K562 (cell line): ENCODE measurements around the gene NEU1. TPM values are rescaled to one million over a fixed set of nuclear protein-coding genes. Genes with fewer than 3 reads are reported as not detected.

Source experiments
- ASH1L ChIP-seq: fragments of 450-650 bp; IDR thresholded peaks from 2 replicates; pipeline ENCODE4 v1.6.1; 2018; ENCODE audit warnings: borderline replicate concordance, mild to moderate bottlenecking, low read depth; ENCODE audit not compliant: partially characterized antibody
- BACH1 ChIP-seq: fragments of 200-800 bp; sonication (Bioruptor generic); IDR thresholded peaks from 2 replicates; pipeline ENCODE4 v1.6.1; 2016; ENCODE audit warnings: missing genetic modification characterization, missing compliant biosample characterization
- BDP1 ChIP-seq: IDR thresholded peaks from 3 replicates; pipeline ENCODE4 v1.6.1; 2011; ENCODE audit not compliant: insufficient read length, insufficient read depth
- BRD9 ChIP-seq: fragments of 450-650 bp; IDR thresholded peaks from 2 replicates; pipeline ENCODE4 v1.6.1; 2018; ENCODE audit warnings: low read depth; ENCODE audit not compliant: partially characterized antibody
- CREM ChIP-seq: IDR thresholded peaks from 2 replicates; pipeline ENCODE4 v1.6.1; 2014; ENCODE audit warnings: antibody characterized with exemption, low read depth
- DACH1 ChIP-seq: fragments of 450-650 bp; IDR thresholded peaks from 2 replicates; pipeline ENCODE4 v1.6.1; 2018; ENCODE audit not compliant: partially characterized antibody
- E2F3 ChIP-seq: fragments of 250-450 bp; sonication (Bioruptor Pico); IDR thresholded peaks from 2 replicates; pipeline ENCODE4 v1.4.0; 2020; ENCODE audit warnings: mild to moderate bottlenecking
- EGR1 ChIP-seq: fragments of 450-650 bp; conservative IDR thresholded peaks from 2 replicates; pipeline ENCODE4 v1.6.1; 2017; ENCODE audit warnings: mild to moderate bottlenecking
- HEY1 ChIP-seq: fragments of 250-450 bp; sonication (Bioruptor Pico); IDR thresholded peaks from 2 replicates; pipeline ENCODE4 v1.5.0; 2020; ENCODE audit warnings: mild to moderate bottlenecking, moderate library complexity, borderline replicate concordance
- KDM5B ChIP-seq: fragments of 200-600 bp; sonication (generic); IDR thresholded peaks from 2 replicates; pipeline ENCODE4 v1.6.1; 2012; ENCODE audit warnings: low read depth, mild to moderate bottlenecking, moderate library complexity, low read length, control low read depth, inconsistent platforms; ENCODE audit not compliant: insufficient replicate concordance
- KLF13 ChIP-seq: fragments of 450-650 bp; IDR thresholded peaks from 2 replicates; pipeline ENCODE4 v1.6.1; 2016; ENCODE audit warnings: missing genetic modification characterization, low read depth, mild to moderate bottlenecking, missing compliant biosample characterization, moderate library complexity, borderline replicate concordance
- KLF16 ChIP-seq: IDR thresholded peaks from 2 replicates; pipeline ENCODE4 v1.6.1; 2016; ENCODE audit warnings: antibody characterized with exemption
- LCOR ChIP-seq: sonication (generic); formaldehyde crosslinking; IDR thresholded peaks from 2 replicates; pipeline ENCODE4 v1.8.0; 2022; ENCODE audit warnings: mild to moderate bottlenecking, missing genetic modification reagents
- LEF1 ChIP-seq: fragments of 450-650 bp; IDR thresholded peaks from 2 replicates; pipeline ENCODE4 v1.6.1; 2016; ENCODE audit warnings: mild to moderate bottlenecking
- MTF1 ChIP-seq: fragments of 250-450 bp; sonication (Bioruptor Pico); IDR thresholded peaks from 2 replicates; pipeline ENCODE4 v1.9.0; 2021; ENCODE audit warnings: moderate library complexity, mild to moderate bottlenecking, inconsistent platforms, borderline replicate concordance
- NR1H2 ChIP-seq: sonication (generic); formaldehyde crosslinking; IDR thresholded peaks from 2 replicates; pipeline ENCODE4 v1.4.0; 2020; ENCODE audit warnings: mild to moderate bottlenecking, missing genetic modification reagents
- OTX1 ChIP-seq: fragments of 450-650 bp; formaldehyde crosslinking; IDR thresholded peaks from 2 replicates; pipeline ENCODE4 v1.4.0; 2022; ENCODE audit warnings: mild to moderate bottlenecking
- PTRF ChIP-seq: fragments of 450-650 bp; IDR thresholded peaks from 2 replicates; pipeline ENCODE4 v1.6.1; 2016; ENCODE audit warnings: mild to moderate bottlenecking, missing genetic modification characterization, missing compliant biosample characterization
- RBM39 ChIP-seq: fragments of 200-400 bp; formaldehyde crosslinking; optimal IDR thresholded peaks from 2 replicates; pipeline ENCODE3; 2018; ENCODE audit warnings: low read depth, low read length
- SMARCE1 ChIP-seq: fragments of 450-650 bp; IDR thresholded peaks from 2 replicates; pipeline ENCODE4 v1.7.1; 2016; ENCODE audit warnings: mild to moderate bottlenecking
- ZBTB17 ChIP-seq: fragments of 450-650 bp; formaldehyde crosslinking; IDR thresholded peaks from 2 replicates; pipeline ENCODE4 v1.4.0; 2020; ENCODE audit warnings: mild to moderate bottlenecking
- ZC3H11A ChIP-seq: IDR thresholded peaks from 2 replicates; pipeline ENCODE4 v1.6.1; 2012; ENCODE audit warnings: low read depth, low read length, improper control_type of control experiment
- ZKSCAN1 ChIP-seq: fragments of 150-350 bp; IDR thresholded peaks from 2 replicates; pipeline ENCODE4 v1.6.1; 2016; ENCODE audit warnings: low read depth, low read length
- ZKSCAN3 ChIP-seq: fragments of 250-450 bp; sonication (Bioruptor Pico); IDR thresholded peaks from 2 replicates; pipeline ENCODE4 v1.4.0; 2020
- polyA plus RNA-seq, 8 experiments: library from polyadenylated mRNA; depleted of rRNA in 4 of 8; stranded (reverse) in 5 of 8; unstranded in 3 of 8; fragments of >200 nt; fragmentation: Nextera tagmentation in 2 of 8; fragmentation: Illumina TruSeq in 1 of 8; extraction: Ambion mirVana in 2 of 8; extraction: Trizol in 1 of 8; gene quantifications; 2 replicates each; pipeline versions ENCODE4 v1.2.1 to v1.2.3, GENCODE V29; 2011 to 2014; ENCODE audit warnings: inconsistent platforms in 1 of 8, missing spikeins in 1 of 8
- total RNA-seq, 7 experiments: library from RNA; depleted of rRNA in 6 of 7; stranded (reverse); fragments of >200 nt in 6 of 7; fragmentation: Illumina TruSeq in 2 of 7; extraction: Trizol in 2 of 7; gene quantifications; 2 replicates each; pipeline versions ENCODE4 v1.2.1 to v1.2.3, GENCODE V29; 2011 to 2021; ENCODE audit warnings: low replicate concordance in 1 of 7
- TF ChIP-seq, protein P1 (sequence below): fragments of 450-650 bp; conservative IDR thresholded peaks from 2 replicates; pipeline ENCODE4 v1.6.1; 2016; ENCODE audit warnings: missing genetic modification characterization, low read depth, mild to moderate bottlenecking, missing compliant biosample characterization, moderate library complexity
- TF ChIP-seq, protein P2 (sequence below): fragments of 200-800 bp; sonication (Bioruptor generic); IDR thresholded peaks from 2 replicates; pipeline ENCODE4 v1.6.1; 2017; ENCODE audit warnings: missing genetic modification characterization, missing compliant biosample characterization
- TF ChIP-seq, protein P3 (sequence below): sonication (generic); formaldehyde crosslinking; IDR thresholded peaks from 2 replicates; pipeline ENCODE4 v1.8.0; 2022; ENCODE audit warnings: mild to moderate bottlenecking, missing genetic modification reagents, borderline replicate concordance

NEU1 gene
- total and polyA plus RNA-seq, 9 of the 15 experiments (the other 6 are each of a cell fraction or from before 2014, with no cell fraction given), result 14.8 to 67.8 (median 51.0) TPM

DNA sequence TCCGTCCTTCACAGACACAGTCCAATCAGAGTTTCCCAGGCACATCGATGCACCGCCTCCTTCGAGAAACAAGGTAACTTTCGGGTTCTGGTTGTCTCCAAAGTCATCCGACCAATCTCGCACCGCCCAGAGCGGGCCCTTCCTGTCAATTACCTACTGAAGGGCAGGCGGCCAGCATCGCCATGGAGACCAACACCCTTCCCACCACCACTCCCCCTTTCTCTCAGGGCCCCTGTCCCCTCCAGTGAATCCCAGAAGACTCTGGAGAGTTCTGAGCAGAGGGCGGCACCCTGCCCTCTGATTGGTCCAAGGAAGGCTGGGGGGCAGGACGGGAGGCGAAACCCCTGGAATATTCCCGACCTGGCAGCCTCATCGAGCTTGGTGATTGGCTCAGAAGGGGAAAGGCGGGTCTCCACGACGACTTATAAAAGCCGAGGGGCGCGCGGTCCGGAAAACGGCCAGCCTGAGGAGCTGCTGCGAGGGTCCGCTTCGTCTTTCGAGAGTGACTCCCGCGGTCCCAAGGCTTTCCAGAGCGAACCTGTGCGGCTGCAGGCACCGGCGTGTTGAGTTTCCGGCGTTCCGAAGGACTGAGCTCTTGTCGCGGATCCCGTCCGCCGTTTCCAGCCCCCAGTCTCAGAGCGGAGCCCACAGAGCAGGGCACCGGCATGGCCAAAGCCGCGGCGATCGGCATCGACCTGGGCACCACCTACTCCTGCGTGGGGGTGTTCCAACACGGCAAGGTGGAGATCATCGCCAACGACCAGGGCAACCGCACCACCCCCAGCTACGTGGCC, 35.1 kb downstream of the NEU1 start, which contains the start of gene HSPA1B (continued):
- peak; percentile 65; the same call in 1 of the 2 replicates for TF ChIP-seq MTF1 (CRISPR knock-in tag)
- no peak for TF ChIP-seq SMARCE1
- TF ChIP-seq DACH1, result no peak
- no peak for TF ChIP-seq ZKSCAN3 (CRISPR knock-in tag)
- TF ChIP-seq KLF13 (tag), result no peak; the same call in 1 of the 2 replicates
- TF ChIP-seq RBM39, result peak; percentile 59
- TF ChIP-seq, protein P1, sequence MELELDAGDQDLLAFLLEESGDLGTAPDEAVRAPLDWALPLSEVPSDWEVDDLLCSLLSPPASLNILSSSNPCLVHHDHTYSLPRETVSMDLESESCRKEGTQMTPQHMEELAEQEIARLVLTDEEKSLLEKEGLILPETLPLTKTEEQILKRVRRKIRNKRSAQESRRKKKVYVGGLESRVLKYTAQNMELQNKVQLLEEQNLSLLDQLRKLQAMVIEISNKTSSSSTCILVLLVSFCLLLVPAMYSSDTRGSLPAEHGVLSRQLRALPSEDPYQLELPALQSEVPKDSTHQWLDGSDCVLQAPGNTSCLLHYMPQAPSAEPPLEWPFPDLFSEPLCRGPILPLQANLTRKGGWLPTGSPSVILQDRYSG (tag), result no peak
- no peak for TF ChIP-seq BRD9
- TF ChIP-seq PTRF, result no peak
- TF ChIP-seq BDP1, result no peak
- TF ChIP-seq, protein P2, sequence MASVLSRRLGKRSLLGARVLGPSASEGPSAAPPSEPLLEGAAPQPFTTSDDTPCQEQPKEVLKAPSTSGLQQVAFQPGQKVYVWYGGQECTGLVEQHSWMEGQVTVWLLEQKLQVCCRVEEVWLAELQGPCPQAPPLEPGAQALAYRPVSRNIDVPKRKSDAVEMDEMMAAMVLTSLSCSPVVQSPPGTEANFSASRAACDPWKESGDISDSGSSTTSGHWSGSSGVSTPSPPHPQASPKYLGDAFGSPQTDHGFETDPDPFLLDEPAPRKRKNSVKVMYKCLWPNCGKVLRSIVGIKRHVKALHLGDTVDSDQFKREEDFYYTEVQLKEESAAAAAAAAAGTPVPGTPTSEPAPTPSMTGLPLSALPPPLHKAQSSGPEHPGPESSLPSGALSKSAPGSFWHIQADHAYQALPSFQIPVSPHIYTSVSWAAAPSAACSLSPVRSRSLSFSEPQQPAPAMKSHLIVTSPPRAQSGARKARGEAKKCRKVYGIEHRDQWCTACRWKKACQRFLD (CRISPR knock-in tag), result no peak
- no peak; the same call in 1 of the 2 replicates for TF ChIP-seq BACH1 (tag)
- TF ChIP-seq, protein P3, sequence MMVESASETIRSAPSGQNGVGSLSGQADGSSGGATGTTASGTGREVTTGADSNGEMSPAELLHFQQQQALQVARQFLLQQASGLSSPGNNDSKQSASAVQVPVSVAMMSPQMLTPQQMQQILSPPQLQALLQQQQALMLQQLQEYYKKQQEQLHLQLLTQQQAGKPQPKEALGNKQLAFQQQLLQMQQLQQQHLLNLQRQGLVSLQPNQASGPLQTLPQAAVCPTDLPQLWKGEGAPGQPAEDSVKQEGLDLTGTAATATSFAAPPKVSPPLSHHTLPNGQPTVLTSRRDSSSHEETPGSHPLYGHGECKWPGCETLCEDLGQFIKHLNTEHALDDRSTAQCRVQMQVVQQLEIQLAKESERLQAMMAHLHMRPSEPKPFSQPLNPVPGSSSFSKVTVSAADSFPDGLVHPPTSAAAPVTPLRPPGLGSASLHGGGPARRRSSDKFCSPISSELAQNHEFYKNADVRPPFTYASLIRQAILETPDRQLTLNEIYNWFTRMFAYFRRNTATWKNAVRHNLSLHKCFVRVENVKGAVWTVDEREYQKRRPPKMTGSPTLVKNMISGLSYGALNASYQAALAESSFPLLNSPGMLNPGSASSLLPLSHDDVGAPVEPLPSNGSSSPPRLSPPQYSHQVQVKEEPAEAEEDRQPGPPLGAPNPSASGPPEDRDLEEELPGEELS (CRISPR knock-in tag), result no peak
- TF ChIP-seq LEF1, result no peak
- peak; percentile 74 for TF ChIP-seq CREM
- peak; percentile 71 for TF ChIP-seq ZKSCAN1
- no peak for TF ChIP-seq ASH1L
- TF ChIP-seq ZC3H11A, result no peak; the same call in 1 of the 2 replicates
- TF ChIP-seq KDM5B, result peak; percentile 100
- TF ChIP-seq NR1H2 (CRISPR knock-in tag), result 0 out of 2 replicates have a peak, but pooled peaks have one; percentile 56
- no peak for TF ChIP-seq KLF16
- TF ChIP-seq ZBTB17 (CRISPR knock-in tag), result peak; percentile 92
- peak; percentile 99 for TF ChIP-seq LCOR (CRISPR knock-in tag)
- peak; percentile 88 for TF ChIP-seq E2F3 (CRISPR knock-in tag)
- peak; percentile 98 for TF ChIP-seq OTX1 (CRISPR knock-in tag)
- no peak for TF ChIP-seq EGR1
- TF ChIP-seq HEY1 (CRISPR knock-in tag), result peak; percentile 95
